Endothelial cell of umbilical vein (primary cell): ENCODE results near the gene ADAMTS17. TPM values are rescaled to one million over a fixed set of nuclear protein-coding genes. Genes with fewer than 3 reads are reported as not detected.

Experiments
- BruUV-seq: library from RNA; stranded (reverse); fragments of 400-500 nt; replicated peaks from 2 replicates; lab custom pipeline; 2021; lab: Mats Ljungman, UMichigan
- CTCF ChIA-PET: fragments of 300-600, 350-600 bp; sonication (Branson Sonifier 250); formaldehyde crosslinking; loops from one replicate; lab custom pipeline; 2021; ENCODE audit warnings: antibody characterized with exemption, inconsistent platforms; lab: Charles Lee
- POLR2A ChIA-PET: fragments of 300-600, 350-600 bp; sonication (Branson Sonifier 250); formaldehyde crosslinking; loops from one replicate; lab custom pipeline; 2021; ENCODE audit warnings: antibody characterized with exemption, inconsistent platforms; lab: Charles Lee
- DNase-seq: peaks from one replicate; pipeline ENCODE4 v3.0.0-alpha.2; 2011; ENCODE audit warnings: low read depth, low spot score
- FAIRE-seq: peaks from 2 replicates; lab custom pipeline; 2011; peaks lifted over from hg19 to GRCh38; lab: Jason Lieb, UNC
- H2AFZ ChIP-seq: 2 replicates; pipeline ENCODE4 v1.6.0; 2012; ENCODE audit warnings: low read depth, low read length, control low read depth, inconsistent platforms
- H3K27ac ChIP-seq: 2 replicates; pipeline ENCODE4 v1.5.1; 2011; ENCODE audit warnings: low read depth, mild to moderate bottlenecking, control low read depth, low read length, moderate library complexity; ENCODE audit not compliant: insufficient read depth
- H3K27me3 ChIP-seq, 2 experiments: 2 replicates each; pipeline versions ENCODE4 v1.6.0 to v1.6.1; 2011; ENCODE audit warnings: low read length in 2 of 2, mixed read lengths in 1 of 2; ENCODE audit not compliant: control insufficient read depth in 2 of 2, insufficient read depth in 2 of 2
- H3K36me3 ChIP-seq, 2 experiments: 2 replicates in 1 of 2; 3 replicates in 1 of 2; pipeline ENCODE4 v1.5.1; 2011; ENCODE audit warnings: low read length in 2 of 2, mild to moderate bottlenecking in 1 of 2, moderate library complexity in 1 of 2; ENCODE audit not compliant: control insufficient read depth in 2 of 2, insufficient read depth in 2 of 2; ENCODE audit errors: extremely low read depth in 1 of 2
- H3K4me1 ChIP-seq: 3 replicates; pipeline ENCODE4 v1.5.1; 2011; ENCODE audit warnings: mild to moderate bottlenecking, low read length; ENCODE audit not compliant: control insufficient read depth, insufficient read depth; ENCODE audit errors: extremely low read depth
- H3K4me2 ChIP-seq: 2 replicates; pipeline ENCODE4 v1.6.1; 2011; ENCODE audit warnings: low read length, control low read depth, mixed read lengths; ENCODE audit not compliant: insufficient read depth
- H3K4me3 ChIP-seq, 3 experiments: fragments of 200-600 bp in 1 of 3; sonication (generic), shearing (Covaris generic) in 1 of 3; replicated peaks in 1 of 3; 2 replicates each; pipeline ENCODE4 v1.5.1; 2011 to 2016; ENCODE audit warnings: control low read depth in 3 of 3, low read length in 3 of 3, mild to moderate bottlenecking in 2 of 3, inconsistent platforms in 1 of 3, low read depth in 1 of 3, moderate library complexity in 1 of 3; ENCODE audit not compliant: insufficient read depth in 1 of 3
- H3K79me2 ChIP-seq: 2 replicates; pipeline ENCODE4 v1.6.0; 2012; ENCODE audit warnings: low read length, inconsistent platforms; ENCODE audit not compliant: control insufficient read depth, insufficient read depth
- H3K9ac ChIP-seq: replicated peaks from 2 replicates; pipeline ENCODE3; 2011; ENCODE audit warnings: low read length, control low read depth; ENCODE audit not compliant: insufficient read depth; ENCODE audit errors: extremely low read depth
- H3K9me1 ChIP-seq: replicated peaks from 3 replicates; pipeline ENCODE4 v1.6.0; 2011; ENCODE audit warnings: mild to moderate bottlenecking, low read length; ENCODE audit not compliant: control insufficient read depth, insufficient read depth; ENCODE audit errors: extremely low read depth
- H3K9me3 ChIP-seq: replicated peaks from 2 replicates; pipeline ENCODE4 v1.5.1; 2012; ENCODE audit warnings: low read length, inconsistent platforms; ENCODE audit not compliant: control insufficient read depth, insufficient read depth
- H4K20me1 ChIP-seq: replicated peaks from 2 replicates; pipeline ENCODE3; 2011; ENCODE audit warnings: mild to moderate bottlenecking, low read length; ENCODE audit not compliant: control insufficient read depth, insufficient read depth; ENCODE audit errors: extremely low read depth
- CTCF ChIP-seq, 2 donors: IDR thresholded peaks; 1 replicate in 1 of 2; 2 replicates in 1 of 2; pipeline ENCODE4 v1.5.1; 2011; ENCODE audit warnings: low read length in 2 of 2, mild to moderate bottlenecking in 2 of 2, moderate library complexity in 2 of 2, control low read depth in 1 of 2, inconsistent platforms in 1 of 2, low read depth in 1 of 2; ENCODE audit not compliant: insufficient read depth in 1 of 2; ENCODE audit errors: extremely low read depth in 1 of 2
- EZH2 ChIP-seq: IDR thresholded peaks from 2 replicates; pipeline ENCODE4 v1.6.1; 2012; ENCODE audit warnings: borderline replicate concordance, low read depth, mild to moderate bottlenecking, moderate library complexity, low read length, inconsistent platforms; ENCODE audit not compliant: severe bottlenecking
- FOS ChIP-seq: IDR thresholded peaks from 2 replicates; pipeline ENCODE4 v1.6.1; 2011; ENCODE audit warnings: mild to moderate bottlenecking, low read length, moderate library complexity, borderline replicate concordance; ENCODE audit not compliant: insufficient read depth
- GATA2 ChIP-seq: IDR thresholded peaks from 2 replicates; pipeline ENCODE4 v1.7.0; 2011; ENCODE audit warnings: low read depth, mild to moderate bottlenecking, moderate library complexity, mixed read lengths, low read length; ENCODE audit not compliant: insufficient read length, insufficient read depth
- JUN ChIP-seq: IDR thresholded peaks from 2 replicates; pipeline ENCODE4 v1.6.1; 2011; ENCODE audit warnings: borderline replicate concordance, low read depth; ENCODE audit not compliant: insufficient read length, insufficient read depth
- MAX ChIP-seq: IDR thresholded peaks from 2 replicates; pipeline ENCODE4 v1.6.1; 2011; ENCODE audit not compliant: insufficient read depth, insufficient read length
- MYC ChIP-seq: IDR thresholded peaks from one replicate; pipeline ENCODE4 v1.6.1; 2011; ENCODE audit warnings: mild to moderate bottlenecking, low read depth, low read length
- POLR2A ChIP-seq: IDR thresholded peaks from 2 replicates; pipeline ENCODE4 v1.6.1; 2012; ENCODE audit warnings: low read depth, mild to moderate bottlenecking, control low read depth, low read length
- POLR2AphosphoS5 ChIP-seq: IDR thresholded peaks from 2 replicates; pipeline ENCODE4 v1.6.1; 2012; ENCODE audit warnings: low read depth, mild to moderate bottlenecking, control low read depth, low read length, moderate library complexity; ENCODE audit not compliant: insufficient read depth
- dilution Hi-C: fragments of 300-500 bp; cut with MboI; formaldehyde crosslinking; loops from one replicate; pipeline ENCODE4 v1.15.0; 2019; ENCODE audit warnings: low sequenced_read_pairs; ENCODE audit not compliant: extremely low pct_ligation_motif_present
- intact Hi-C: fragments of 100-400 bp; cut with micrococcal nuclease; formaldehyde crosslinking; loops from one replicate; pipeline ENCODE4 v1.10.0; 2022
- polyA plus RNA-seq, 4 experiments: library from polyadenylated mRNA; depleted of rRNA in 3 of 4; stranded (reverse) in 3 of 4; unstranded in 1 of 4; fragments of >200 nt; gene quantifications; 2 replicates each; pipeline versions ENCODE4 v1.2.1 to v1.2.3, GENCODE V29; 2011 to 2012; ENCODE audit warnings: missing spikeins in 1 of 4
- total RNA-seq: library from RNA; stranded (reverse); gene quantifications from 2 replicates; pipeline ENCODE4 v1.2.3, GENCODE V29; 2021

ADAMTS17 gene
- total and polyA plus RNA-seq, 2 donors (not counting 3 experiments of a cell fraction or from before 2014, with no cell fraction given) = 0.12 TPM; not detected in 1

- POLR2A ChIA-PET = no interaction called here
- Histone ChIP-seq H3K4me1 (no peaks in the 10 kb centered on the region), H3K27me3 (no peaks in the 10 kb centered on the region), H3K27ac (no peak overlapping the region), H3K79me2 (no peaks in the 10 kb centered on the region), H3K9ac (no peak overlapping the region), H2AFZ (no peak overlapping the region), H4K20me1 (no peaks in the 10 kb centered on the region), H3K9me1 (no peaks in the 10 kb centered on the region), H3K9me3 (peaks cover 1% of the 10 kb centered on the region), H3K4me3 (no peak overlapping the region), H3K36me3 (no peaks in the 10 kb centered on the region), H3K4me2 (no peak overlapping the region)
- CTCF ChIA-PET = no interaction called here
- TF ChIP-seq FOS = no peak
- TF ChIP-seq MAX = no peak
- TF ChIP-seq JUN = no peak
- no peak for TF ChIP-seq MYC
- no peak for TF ChIP-seq CTCF (IDR thresholded peaks at IDR 0.05; ENCODE audit: extremely low read depth in 1 of 2, insufficient read depth in 1 of 2, low read depth in 1 of 2, low read length in 2 of 2)
- no peak for TF ChIP-seq POLR2AphosphoS5
- no peak for TF ChIP-seq GATA2
- no peak for TF ChIP-seq EZH2
- no peak for TF ChIP-seq POLR2A
- DNase-seq (no peak), FAIRE-seq (no peak)
- dilution Hi-C loops = no loop called here
- intact Hi-C loops = no loop called here
- BruUV-seq = no TSS peak
These were observed 89.4 kb downstream of the ADAMTS17 start for GRCh38 chr15:100252359-100252758.
